HG02623 (cell line): ENCODE measurements around the gene MCAT.
"Not testable (repeated sequence)": the region's sequence is repeated elsewhere in the genome, so short reads cannot be mapped to it uniquely, and the experiment has no call there.

ENCODE experiments used
- ATAC-seq: cut with Tn5 transposase; IDR thresholded peaks from one replicate; pipeline ENCODE4 v1.9.1; 2021; ENCODE audit warnings: moderate library complexity; ENCODE audit not compliant: unreplicated experiment

MCAT gene

DNA sequence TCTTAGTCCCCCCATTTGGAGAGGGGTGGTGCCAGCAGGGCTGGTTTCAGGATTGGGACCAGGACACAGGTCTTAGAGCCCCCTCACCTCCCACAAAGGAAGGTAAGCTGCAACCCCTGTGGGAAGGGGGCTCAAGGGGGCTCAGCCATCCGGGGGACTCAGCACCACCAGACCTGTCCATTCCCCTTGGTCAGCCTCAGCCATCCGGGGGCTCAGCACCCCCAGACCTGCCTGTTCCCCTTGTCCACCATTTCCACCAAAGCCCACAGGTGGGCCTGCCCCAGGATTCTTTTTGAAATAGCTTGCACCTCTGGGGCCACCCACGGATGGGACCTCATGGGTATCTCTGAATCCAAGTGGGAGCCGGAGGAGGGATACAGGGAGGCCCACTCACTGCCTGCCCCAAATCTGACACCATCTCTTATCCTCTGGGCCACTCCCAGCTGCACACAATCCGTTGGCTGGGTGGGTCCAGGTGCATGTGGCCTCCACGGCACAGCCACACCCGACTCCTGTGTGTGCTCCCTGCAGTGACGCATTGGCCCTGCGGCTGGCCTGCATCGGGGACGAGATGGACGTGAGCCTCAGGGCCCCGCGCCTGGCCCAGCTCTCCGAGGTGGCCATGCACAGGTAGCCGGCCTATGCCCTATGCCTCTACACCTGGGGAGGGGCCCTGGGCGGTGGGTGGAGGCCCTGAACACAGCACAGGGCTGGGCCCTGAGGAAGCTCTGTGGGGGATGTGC is 15.9 kb downstream of the MCAT start:
- no peak for ATAC-seq

DNA sequence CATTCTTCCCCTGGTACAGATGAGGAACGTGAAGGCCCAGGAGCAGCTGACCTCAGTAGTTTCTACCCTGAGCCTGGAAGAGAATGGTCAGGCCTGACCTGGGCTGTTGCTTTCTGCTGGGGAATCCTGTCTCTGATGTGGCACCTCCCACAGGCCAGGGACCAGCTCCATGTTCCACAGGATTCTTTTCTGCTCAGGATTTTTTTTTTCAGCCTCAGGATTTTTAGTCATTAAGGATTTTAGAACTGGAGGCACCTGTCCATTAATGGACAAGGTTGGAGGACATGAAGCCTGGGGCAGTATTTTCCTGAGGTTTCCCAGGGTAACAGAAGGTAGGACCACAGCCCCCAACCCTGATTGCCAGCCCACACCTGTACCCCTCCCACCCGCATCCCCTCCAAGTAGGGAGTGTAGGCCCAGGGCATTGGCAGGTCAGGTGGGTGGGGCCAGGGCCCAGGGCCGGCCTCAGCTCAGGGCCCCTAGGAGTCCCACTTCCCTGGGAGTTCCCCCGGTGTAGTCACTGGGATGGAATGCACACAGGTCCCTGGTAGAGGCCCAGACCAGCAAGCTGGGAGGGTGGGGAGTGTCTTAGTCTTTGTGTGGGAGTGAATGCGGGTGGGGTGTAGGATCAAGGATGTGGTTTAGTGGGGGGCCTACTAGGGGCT is 16.6 kb downstream of the MCAT start:
- no peak for ATAC-seq

DNA sequence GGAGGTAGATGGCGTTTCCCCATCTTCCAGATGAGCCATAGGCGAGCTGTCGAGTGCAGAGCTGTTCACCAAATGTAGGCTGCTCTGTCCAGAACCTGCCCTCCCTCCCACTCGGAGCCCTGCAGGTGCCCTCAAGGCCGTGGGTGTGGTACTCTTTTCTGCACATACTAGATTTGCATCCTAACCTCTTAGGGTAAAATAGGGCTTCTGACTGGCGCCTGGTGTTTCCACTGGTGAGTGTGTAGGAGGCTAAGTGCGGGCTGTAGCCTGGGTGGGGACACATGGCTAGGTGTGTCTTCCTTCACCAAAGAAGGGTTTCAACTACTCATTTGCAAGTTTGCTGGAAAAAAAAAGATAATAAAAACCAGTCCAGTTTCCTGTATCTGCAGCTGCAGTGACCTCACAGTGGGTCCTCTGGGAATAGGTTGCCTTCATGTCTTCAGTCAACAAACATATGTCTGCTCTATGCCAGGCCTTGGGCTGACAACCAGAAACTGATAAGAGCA is 24.2 kb downstream of the MCAT start:
- peak; percentile 77 for ATAC-seq

DNA sequence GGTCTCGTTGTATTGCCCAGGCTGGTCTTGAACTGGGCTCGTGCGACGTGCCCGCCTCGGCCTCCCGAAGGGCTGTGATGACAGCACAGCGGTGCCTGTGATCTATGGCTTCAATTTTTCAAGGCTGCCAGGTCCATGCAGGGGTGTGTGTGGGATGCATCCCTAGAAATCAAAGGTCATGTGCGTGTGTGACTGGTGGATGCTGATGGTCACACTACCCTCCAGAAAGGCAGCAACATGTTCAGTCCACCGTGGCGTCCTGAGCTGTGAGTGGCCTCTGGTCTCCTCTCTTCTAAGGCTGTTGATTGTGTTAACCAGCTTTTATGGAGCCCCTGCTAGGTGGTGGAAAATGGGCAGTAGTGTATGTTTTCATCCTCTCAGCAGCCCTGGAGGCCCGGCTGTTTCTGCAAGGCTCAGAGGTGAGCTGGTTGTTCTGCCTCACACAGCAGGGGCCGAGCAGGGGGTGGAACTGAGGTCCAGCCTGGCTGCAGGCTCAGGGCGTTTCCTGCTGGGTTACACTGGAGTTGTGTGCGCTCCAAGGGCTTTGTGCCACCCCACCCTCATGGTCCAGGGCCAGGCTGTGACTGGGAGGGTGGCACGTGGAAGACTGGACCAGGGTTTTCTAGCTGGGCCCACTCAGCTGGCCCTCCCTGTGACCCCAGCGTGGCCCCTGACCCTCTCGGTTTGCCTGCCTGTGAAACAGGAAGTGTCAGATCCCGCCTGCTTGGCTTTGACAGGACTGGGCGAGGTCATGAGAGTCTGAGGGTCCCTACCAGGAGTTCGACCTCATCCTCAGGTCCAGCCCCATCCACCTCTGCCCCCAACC is 25.0 kb downstream of the MCAT start:
- peak; percentile 10 for ATAC-seq

DNA sequence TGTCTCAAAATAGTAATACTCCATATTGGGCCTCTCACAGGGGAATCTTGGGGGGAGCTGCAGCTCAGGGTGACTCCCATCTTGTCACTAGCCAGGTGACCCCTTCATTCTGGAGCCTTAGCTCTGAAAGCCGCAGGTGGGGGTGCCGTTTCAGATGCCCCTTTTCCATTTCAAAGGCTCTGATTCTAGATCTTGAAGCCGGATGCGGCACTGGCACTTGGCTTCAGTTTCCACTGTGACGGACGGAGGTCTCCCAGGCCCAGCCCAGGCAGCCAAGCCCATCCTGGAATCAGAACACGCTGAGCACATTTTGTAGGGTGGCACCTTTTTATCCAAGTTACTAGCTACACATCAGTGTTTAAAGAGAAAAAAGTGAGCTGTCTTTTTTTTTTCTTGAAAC is 26.3 kb downstream of the MCAT start:
- no peak for ATAC-seq

DNA sequence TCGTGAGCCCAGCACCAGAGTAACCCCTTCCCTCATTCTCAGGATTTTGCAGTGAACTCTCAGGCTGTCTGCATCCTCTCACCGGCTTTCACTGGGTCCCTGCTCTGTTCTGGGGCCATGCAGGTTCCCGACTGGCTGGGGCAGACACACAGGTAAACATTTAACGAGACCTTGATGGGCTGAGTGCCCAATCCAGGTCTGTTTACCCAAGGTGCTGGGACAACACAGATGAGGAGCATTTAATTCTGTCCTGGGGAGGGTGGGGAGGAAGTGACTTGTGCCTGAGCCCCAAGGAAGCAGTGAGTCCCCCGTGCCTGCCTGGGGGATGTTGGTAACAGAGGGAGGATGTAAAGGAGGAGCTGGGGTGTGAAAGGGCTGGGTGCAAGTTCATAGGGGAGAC is 28.2 kb downstream of the MCAT start:
- no peak for ATAC-seq

DNA sequence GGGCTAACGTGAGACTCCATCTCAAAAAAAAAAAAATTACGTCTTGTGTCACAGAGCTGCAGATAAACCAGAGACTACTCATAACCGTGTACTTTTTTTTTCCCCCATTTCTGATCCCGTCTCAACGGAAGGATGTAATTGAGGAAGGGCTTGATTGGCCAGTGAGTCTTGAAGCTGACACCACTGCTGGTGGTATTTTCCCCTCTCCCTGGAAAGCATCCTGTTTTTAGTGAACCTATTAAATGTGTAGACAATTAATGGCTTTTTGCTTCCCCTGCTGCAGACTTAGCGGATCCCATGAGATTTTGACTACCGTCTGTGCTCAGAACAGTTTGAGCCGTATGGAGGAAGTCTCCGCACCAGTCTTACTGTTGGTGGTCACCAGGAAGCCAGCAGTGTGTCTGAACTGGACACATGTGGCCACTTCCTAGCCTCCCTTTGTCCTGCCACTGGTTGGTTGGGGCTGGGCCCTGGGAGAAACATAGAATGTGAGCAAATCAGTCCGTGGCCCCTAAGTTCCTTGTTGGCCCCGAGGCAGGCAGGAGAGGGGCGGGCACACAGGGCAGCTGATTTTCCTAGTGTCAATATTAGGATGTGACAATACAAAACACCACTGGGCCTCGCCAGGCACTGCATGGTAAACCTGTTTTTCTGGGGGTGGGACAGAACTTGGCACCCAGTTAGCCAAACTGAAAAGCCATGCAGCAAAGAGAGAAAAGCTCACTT is 29.5 kb downstream of the MCAT start:
- no peak for ATAC-seq

DNA sequence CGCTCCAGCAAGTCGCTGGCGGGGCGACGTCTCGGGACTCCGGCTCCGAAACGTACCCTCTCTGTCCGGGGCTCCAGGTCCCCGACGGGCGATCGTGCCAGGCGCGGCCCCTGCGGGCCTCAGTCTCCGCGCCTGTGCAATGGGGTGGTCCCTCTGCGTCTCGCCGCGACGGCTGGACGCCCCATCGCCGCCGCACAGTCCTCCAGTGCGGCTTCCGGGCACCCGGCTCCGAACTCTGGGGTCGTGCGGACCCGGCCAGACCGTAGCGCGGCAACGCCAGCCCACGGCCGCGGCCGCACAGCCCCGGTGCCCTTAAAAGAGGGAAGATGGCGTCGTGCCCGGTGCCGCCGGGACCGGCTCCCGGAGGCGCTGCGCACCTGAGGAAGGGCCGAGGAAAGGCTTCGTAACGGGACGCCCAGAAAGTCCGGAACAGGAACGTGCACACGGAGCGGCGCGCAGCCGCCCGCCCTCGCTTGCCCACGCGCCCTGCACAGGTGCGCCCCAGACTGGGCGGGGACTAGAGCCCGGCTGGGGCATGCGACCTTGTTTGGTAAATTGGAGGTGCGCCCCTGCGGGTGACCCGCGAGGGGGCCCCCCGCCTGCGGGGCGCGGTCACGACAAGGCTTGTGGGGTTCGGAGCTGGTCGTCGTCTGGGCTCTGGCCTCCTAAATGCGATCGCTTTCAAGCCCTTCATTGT is 32.1 kb downstream of the MCAT start:
- peak; percentile 50 for ATAC-seq

DNA sequence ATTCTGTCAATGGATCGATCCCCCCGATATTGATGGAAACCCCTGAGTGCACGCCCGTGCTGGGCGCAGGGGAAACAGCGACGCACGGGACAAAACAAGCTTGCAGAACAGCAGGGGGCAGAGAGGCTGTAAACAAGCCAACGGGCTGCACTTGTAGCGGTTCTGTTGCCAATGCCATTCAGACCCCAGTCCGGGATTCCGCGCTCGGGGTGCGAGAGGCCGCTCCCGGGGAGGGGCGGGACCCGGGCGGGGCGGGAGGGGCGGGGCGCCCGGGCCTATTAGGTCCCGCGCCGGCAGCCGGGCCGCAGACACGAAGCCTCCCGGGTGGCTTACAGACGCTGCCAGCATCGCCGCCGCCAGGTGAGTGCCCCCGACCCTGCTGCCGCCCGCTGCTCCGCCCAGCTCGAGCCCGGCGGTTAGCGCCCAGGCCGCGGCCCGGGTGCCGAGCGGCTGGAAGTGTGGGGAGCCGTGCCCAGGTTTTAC is 32.7 kb downstream of the MCAT start, which contains the start of gene BIK:
TSS of gene BIK (plus strand) at position 307 of the 483 bp plus-strand sequence. CDS start 13,273 bp downstream, outside the sequence.
- ATAC-seq: peak; percentile 30

DNA sequence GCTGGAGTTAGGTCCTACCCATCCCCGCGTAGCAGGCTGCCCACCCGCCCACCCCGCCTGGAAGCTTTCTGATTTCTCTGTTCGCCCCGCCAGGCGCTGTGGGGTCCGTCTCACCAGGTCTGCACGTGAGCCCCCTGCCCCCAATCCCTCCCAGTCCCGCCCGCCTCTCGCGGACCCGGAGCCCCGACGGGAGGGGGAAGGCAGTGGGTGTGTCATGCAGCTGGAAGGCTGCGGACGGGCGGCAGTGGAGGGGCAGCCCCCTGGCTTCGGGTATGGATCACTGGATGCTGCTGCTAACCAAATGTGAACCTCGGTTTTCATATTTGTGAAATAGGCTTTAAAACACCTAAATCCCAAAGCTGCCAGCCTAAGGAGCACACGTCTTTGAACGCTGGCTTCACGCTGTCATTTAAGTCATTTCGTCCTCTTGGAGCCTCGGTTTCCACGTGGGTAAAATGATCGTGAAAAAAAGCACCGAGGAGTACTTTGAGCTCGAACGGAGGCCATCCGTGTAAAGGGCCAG is 33.2 kb downstream of the MCAT start:
- no peak for ATAC-seq

DNA sequence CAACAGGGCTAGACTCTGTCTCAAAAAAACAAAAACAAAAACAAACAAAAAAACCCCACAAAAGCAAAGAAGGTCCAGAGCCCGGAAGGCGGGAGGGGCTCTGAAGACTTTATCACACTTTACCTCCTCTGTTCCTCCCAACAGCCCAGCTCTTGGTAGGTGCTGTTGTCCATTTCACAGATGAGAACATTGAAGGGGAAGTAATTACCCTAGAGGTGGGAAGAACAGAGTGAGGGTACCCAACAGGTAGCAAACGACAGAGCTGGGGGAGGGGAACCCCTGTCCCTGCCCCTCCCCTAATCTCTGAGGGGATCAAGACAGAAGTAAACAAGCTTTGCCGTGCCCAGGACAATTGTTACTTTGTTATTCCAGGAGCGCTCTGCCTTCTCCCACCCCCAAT is 33.7 kb downstream of the MCAT start:
- ATAC-seq: no peak

DNA sequence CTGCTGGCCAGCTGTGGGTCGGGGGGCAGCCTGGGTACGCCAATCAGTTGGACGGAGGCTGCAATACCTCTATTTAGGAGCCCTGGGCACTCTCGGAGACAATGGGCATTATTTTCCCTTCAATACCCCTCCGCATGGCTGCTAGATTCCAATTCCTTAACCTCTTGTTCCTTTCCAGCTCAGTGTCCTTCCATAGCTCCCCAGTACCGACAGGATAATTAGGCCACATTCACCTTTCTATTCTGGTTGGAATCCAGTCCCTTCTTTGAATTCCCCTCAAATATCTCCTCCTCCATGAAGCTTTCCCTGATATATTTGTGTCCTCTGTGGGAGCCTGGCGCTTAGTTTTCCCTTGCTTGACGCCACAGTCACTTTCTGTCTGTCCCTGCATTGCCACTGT is 36.9 kb downstream of the MCAT start:
- ATAC-seq: no peak

DNA sequence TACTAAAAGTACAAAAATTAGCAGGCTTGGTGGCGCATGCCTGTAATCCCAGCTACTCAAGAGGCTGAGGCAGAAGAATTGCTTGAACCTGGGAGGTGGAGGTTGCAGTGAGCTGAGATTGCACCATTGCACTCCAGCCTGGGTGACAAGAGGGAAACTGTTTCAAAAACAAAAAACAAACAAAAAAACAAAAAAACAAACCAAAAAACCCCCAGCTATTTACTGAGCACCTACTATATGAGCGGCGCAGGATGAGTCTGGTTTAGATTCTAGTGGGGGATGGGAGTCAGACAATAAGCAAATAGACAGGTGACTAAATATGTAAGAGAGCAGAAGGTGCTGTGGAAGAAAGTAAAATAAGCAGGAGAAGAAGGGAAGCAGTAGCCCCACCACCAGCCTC is 38.2 kb downstream of the MCAT start:
- not testable (repeated sequence) for ATAC-seq

DNA sequence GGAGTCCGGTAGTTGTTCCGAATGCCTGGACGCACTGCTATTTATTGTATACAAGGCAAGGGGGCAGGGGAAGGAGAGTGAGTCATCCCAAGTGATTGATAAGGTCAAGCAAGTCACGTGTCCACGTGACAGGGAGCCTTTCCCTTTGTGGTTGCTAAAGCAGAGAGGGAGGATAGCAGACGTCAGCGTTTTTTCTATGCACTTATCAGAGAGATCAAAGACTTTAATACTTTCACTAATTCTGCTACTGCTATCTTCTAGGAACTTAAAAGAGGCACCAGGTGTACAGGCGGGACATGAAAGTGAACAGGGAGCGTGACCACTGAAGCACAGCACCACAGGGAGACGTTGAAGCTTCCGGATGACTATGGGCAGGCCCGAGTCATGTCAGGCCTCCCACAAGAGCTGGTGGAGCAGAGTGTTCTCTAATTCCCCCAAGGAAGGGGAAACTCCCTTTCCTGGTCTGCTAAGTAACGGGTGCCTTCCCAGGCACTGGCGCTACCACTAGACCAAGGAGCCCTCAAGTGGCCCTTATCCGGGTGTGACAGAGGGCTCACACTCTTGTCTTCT is 39.1 kb downstream of the MCAT start:
- ATAC-seq: not testable (repeated sequence)

DNA sequence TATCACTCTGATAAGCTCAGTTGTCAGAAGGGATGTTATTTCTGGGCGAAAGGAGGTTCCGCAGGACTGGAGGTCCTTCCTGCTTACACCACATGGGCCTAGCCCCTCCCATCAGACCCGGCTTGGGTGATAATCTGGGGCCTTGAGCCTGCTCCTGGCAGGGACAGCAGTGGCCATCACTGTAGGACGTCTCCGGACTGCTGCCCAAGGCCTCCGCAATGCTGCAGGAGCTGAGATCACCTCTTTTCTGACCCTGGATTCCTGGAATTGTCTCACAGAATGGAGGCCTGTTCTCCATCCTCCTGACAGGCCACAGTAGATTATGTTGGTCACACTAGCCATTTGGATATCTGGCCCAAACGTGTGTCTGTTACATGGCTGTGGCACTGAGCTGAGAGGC is 41.9 kb downstream of the MCAT start:
- ATAC-seq: no peak

DNA sequence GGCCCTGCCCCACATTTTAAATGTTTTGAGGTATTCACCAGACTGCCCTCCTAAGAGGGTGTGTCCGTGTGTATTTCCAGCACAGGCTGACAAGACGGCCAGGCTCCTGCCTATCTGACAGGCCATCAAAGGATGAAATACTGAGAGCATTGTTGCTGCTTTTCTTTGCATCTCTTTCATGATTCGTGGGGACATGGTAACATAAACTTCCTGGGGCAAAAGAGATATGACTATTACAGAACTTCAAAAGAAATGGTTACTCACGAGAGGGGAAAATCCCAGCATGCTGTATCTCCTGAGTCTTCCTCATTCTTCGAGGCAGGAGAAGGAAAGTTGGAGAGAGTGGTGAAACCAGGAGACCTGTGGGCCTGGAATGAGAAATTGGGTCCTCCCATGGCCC is 43.0 kb downstream of the MCAT start:
- no peak for ATAC-seq

DNA sequence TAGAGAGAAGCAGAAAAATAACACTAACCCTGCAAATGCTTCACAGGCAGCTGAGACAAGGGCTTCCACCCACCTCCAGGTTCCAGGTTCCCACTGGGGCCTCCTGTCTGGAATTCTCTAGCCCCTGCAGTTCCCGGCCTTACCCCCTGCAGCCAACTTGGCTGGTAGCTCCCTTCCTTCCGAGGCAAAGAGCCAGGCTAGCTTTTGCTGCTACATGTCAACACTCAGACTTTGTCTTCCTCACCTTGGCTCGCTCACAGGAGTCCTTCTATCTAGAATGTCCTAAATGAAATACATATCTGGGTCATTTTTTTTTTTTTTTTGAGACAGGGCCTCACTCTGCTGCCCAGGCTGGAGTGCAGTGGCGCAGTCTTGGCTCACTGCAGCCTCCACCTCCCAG is 44.1 kb downstream of the MCAT start:
- no peak for ATAC-seq

DNA sequence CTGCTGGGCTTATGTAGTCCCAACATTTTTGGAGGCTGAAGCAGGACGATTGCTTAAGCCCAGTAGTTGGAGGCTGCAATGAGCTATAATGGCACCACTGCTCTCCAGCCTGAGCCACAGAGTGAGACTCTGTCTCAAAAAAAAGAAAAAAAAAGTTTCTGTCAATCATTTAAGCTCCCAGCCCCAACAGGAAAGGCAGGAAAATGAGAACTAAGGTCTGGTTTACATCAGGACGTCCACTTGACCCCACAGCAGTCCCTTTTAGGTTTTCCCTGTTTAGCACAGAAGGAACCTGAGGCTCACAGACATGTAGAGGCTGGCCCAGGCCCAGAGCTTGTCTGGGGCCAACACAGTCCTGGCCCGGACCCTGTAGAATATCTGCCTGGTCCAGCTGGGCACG is 44.8 kb downstream of the MCAT start:
- ATAC-seq: no peak

DNA sequence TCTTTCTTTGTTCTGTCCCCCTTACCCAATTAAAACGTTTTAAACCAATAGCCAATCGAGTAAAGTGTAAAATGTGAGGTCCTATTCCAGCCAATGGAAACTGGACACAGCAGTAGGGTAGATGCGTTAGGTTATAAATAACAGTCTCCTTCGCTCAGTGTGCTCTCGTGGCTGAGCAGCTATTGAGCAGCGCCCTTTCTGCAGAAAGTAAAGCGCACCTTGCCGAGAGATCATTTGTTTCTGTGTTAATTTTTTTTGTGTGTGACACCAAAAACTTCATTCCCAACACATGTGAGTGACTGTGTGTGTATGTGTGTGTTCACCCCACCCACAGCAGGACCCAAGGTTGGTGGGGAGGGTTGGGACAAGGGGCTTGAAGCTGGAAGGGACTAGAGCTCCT is 46.8 kb downstream of the MCAT start:
- ATAC-seq: no peak

DNA sequence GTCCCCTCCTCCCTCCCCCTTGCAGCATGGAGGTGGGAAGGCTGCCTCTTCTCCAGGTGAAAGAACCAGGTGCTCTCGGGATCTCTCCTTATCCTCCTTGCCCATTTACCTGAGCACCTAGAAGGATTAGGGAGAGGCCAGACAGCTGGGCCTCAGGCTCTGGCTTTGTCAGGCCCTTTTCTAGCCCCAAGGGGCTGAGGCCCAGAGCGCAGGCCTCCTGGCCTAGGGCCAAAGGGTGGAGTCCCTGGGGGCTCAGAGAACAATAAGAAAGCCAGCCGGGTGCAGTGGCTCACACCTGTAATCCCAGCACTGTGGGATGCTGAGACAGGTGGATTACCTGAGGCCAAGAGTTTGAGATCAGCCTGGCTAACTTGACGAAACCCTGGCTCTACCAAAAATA is 48.6 kb downstream of the MCAT start:
- no peak for ATAC-seq
